Measurements from ENCODE around the gene PLIN4.

PLIN4 gene

GRCh38 chr19:4454747-4455718 lies 63.3 kb downstream of the PLIN4 start:
- DNase-seq (ENCODE audit: low spot score), result no peak

GRCh38 chr19:4453232-4454179 lies 64.8 kb downstream of the PLIN4 start:
- DNase-seq (ENCODE audit: low spot score), result no peak

- DNase-seq (ENCODE audit: low spot score), result no peak
These were observed 65.9 kb downstream of the PLIN4 start for GRCh38 chr19:4452230-4452990.
